GM23338 (cell line): ENCODE data around the gene PDCD1. TPM values are rescaled to one million over a fixed set of nuclear protein-coding genes. Genes with fewer than 3 reads are reported as not detected.

Experiments used
- ATAC-seq: fragments of 200-7000 bp; cut with Tn5 transposase; 3 replicates; pipeline ENCODE4 v1.9.1; 2020
- DNase-seq: peaks from one replicate; pipeline ENCODE4 v3.0.0-alpha.2; 2015; ENCODE audit warnings: low spot score
- H2AFZ ChIP-seq: fragments of 200-600 bp; sonication (generic); 2 replicates; pipeline ENCODE4 v1.8.0; 2016; ENCODE audit warnings: antibody characterized with exemption, mild to moderate bottlenecking, moderate library complexity
- H3F3A ChIP-seq: fragments of 200-600 bp; sonication (generic); replicated peaks from 2 replicates; pipeline ENCODE4 v1.8.0; 2017; ENCODE audit warnings: antibody characterized with exemption, mixed run types, low read depth
- H3K27ac ChIP-seq: fragments of 200-600 bp; sonication (generic); 2 replicates; pipeline ENCODE4 v1.6.1; 2016; ENCODE audit warnings: low read depth
- H3K27me3 ChIP-seq: fragments of 200-600 bp; sonication (generic); 2 replicates; pipeline ENCODE4 v1.8.0; 2016; ENCODE audit warnings: mild to moderate bottlenecking, mixed run types, moderate library complexity; ENCODE audit not compliant: insufficient read depth
- H3K36me3 ChIP-seq: fragments of 200-600 bp; sonication (generic); 2 replicates; pipeline ENCODE4 v1.8.0; 2016; ENCODE audit warnings: mild to moderate bottlenecking; ENCODE audit not compliant: insufficient read depth
- H3K4me1 ChIP-seq: fragments of 200-600 bp; sonication (generic); 2 replicates; pipeline ENCODE4 v1.8.0; 2016; ENCODE audit warnings: mild to moderate bottlenecking, moderate library complexity; ENCODE audit not compliant: insufficient read depth
- H3K4me2 ChIP-seq: fragments of 200-600 bp; sonication (generic); 2 replicates; pipeline ENCODE4 v1.7.1; 2017; ENCODE audit warnings: mixed run types
- H3K4me3 ChIP-seq: fragments of 200-600 bp; sonication (generic); 2 replicates; pipeline ENCODE4 v1.6.1; 2016; ENCODE audit warnings: mixed run types
- H3K79me2 ChIP-seq: fragments of 200-600 bp; sonication (generic); replicated peaks from 2 replicates; pipeline ENCODE4 v1.8.0; 2017; ENCODE audit warnings: mild to moderate bottlenecking; ENCODE audit not compliant: insufficient read depth
- H3K9me2 ChIP-seq: fragments of 200-600 bp; sonication (generic); 2 replicates; pipeline ENCODE4 v1.8.0; 2017; ENCODE audit not compliant: insufficient read depth
- H4K20me1 ChIP-seq: fragments of 200-600 bp; sonication (generic); replicated peaks from 2 replicates; pipeline ENCODE4 v1.8.0; 2017; ENCODE audit warnings: mild to moderate bottlenecking; ENCODE audit not compliant: insufficient read depth
- H3K27ac Mint-ChIP-seq: 2 replicates; pipeline ENCODE4 v1.8.0; 2020; ENCODE audit warnings: inconsistent platforms, mild to moderate bottlenecking, moderate library complexity, mixed read lengths
- H3K27me3 Mint-ChIP-seq: 3 replicates; pipeline ENCODE4 v1.8.0; 2022; ENCODE audit warnings: low read depth, mild to moderate bottlenecking, moderate library complexity, mixed read lengths, inconsistent platforms; ENCODE audit not compliant: insufficient read depth, poor library complexity
- H3K36me3 Mint-ChIP-seq: 3 replicates; pipeline ENCODE4 v1.8.0; 2021; ENCODE audit warnings: low read depth, mild to moderate bottlenecking, inconsistent platforms, moderate library complexity, mixed read lengths
- H3K4me1 Mint-ChIP-seq: 3 replicates; pipeline ENCODE4 v1.8.0; 2020; ENCODE audit warnings: mild to moderate bottlenecking, inconsistent platforms, mixed read lengths
- H3K4me3 Mint-ChIP-seq: 3 replicates; pipeline ENCODE4 v1.8.0; 2021; ENCODE audit warnings: moderate library complexity, mild to moderate bottlenecking, inconsistent platforms, mixed read lengths
- H3K9me3 Mint-ChIP-seq: 3 replicates; pipeline ENCODE4 v1.8.0; 2020; ENCODE audit warnings: moderate library complexity, mild to moderate bottlenecking, inconsistent platforms, mixed read lengths
- CREB1 ChIP-seq: fragments of 250-450 bp; sonication (Bioruptor Pico); IDR thresholded peaks from 2 replicates; pipeline ENCODE4 v1.5.0; 2020; ENCODE audit warnings: low read depth, mild to moderate bottlenecking, moderate library complexity
- CTCF ChIP-seq, 2 experiments: fragments of 200-600 bp in 1 of 2; sonication (generic) in 1 of 2; conservative IDR thresholded peaks; 2 replicates each; pipeline versions ENCODE4 v1.5.1 to v1.6.1; 2016 to 2017; ENCODE audit warnings: antibody characterized with exemption in 2 of 2, low read depth in 2 of 2, mild to moderate bottlenecking in 2 of 2, moderate library complexity in 1 of 2
- ETS1 ChIP-seq: IDR thresholded peaks from 2 replicates; pipeline ENCODE4 v1.6.1; 2016; ENCODE audit warnings: antibody characterized with exemption
- EZH2 ChIP-seq: fragments of 200-600 bp; sonication (generic); IDR thresholded peaks from one replicate; pipeline ENCODE4 v1.8.0; 2017; ENCODE audit warnings: antibody characterized with exemption, mild to moderate bottlenecking, low read depth; ENCODE audit not compliant: unreplicated experiment
- EZH2phosphoT487 ChIP-seq: fragments of 200-600 bp; sonication (generic); IDR thresholded peaks from one replicate; pipeline ENCODE4 v1.8.1; 2018; ENCODE audit warnings: antibody characterized with exemption; ENCODE audit not compliant: unreplicated experiment
- JUNB ChIP-seq: IDR thresholded peaks from one replicate; pipeline ENCODE4 v1.6.1; 2016; ENCODE audit warnings: antibody characterized with exemption; ENCODE audit not compliant: unreplicated experiment
- NANOG ChIP-seq: IDR thresholded peaks from 2 replicates; pipeline ENCODE4 v1.6.1; 2016; ENCODE audit warnings: antibody characterized with exemption, borderline replicate concordance
- POLR2AphosphoS5 ChIP-seq: IDR thresholded peaks from 2 replicates; pipeline ENCODE4 v1.6.1; 2016; ENCODE audit warnings: antibody characterized with exemption, low read depth
- REST ChIP-seq: IDR thresholded peaks from one replicate; pipeline ENCODE4 v1.6.1; 2018; ENCODE audit warnings: antibody characterized with exemption; ENCODE audit not compliant: unreplicated experiment
- STAT1 ChIP-seq: IDR thresholded peaks from one replicate; pipeline ENCODE4 v1.6.1; 2016; ENCODE audit warnings: antibody characterized with exemption; ENCODE audit not compliant: unreplicated experiment
- ZNF114 ChIP-seq: fragments of 250-450 bp; sonication (Bioruptor Pico); IDR thresholded peaks from 2 replicates; pipeline ENCODE4 v1.5.0; 2020; ENCODE audit warnings: mild to moderate bottlenecking, moderate library complexity
- ZNF331 ChIP-seq: fragments of 250-450 bp; sonication (Bioruptor Pico); IDR thresholded peaks from 2 replicates; pipeline ENCODE4 v1.5.0; 2020; ENCODE audit warnings: low read depth, mild to moderate bottlenecking, moderate library complexity
- ZNF462 ChIP-seq: fragments of 250-450 bp; sonication (Bioruptor Pico); IDR thresholded peaks from 2 replicates; pipeline ENCODE4 v1.5.0; 2020; ENCODE audit warnings: mild to moderate bottlenecking, moderate library complexity
- polyA plus RNA-seq: library from polyadenylated mRNA; unstranded; fragments of >200 nt; fragmentation: Nextera tagmentation; extraction: Ambion mirVana; gene quantifications from 2 replicates; pipeline ENCODE4 v1.2.1, GENCODE V29; 2016
- total RNA-seq: library from RNA; depleted of rRNA; stranded (reverse); fragments of >200 nt; shearing (Covaris generic); gene quantifications from 2 replicates; pipeline ENCODE4 v1.2.3, GENCODE V29; 2014

Gene PDCD1
- total and polyA plus RNA-seq, 2 experiments from 2014 or later: 0.34 to 0.38 TPM

GRCh38 chr2:241873081-241873802 lies 14.5 kb upstream of the PDCD1 start:
- Histone ChIP-seq H3K36me3 (no peaks in the 10 kb centered on the region), H3K4me3 (no peak overlapping the region), H3K4me1 (no peaks in the 10 kb centered on the region; the same call in 1 of the 2 replicates), H3K9me2 (no peaks in the 10 kb centered on the region), H3K27ac (no peak overlapping the region), H3K79me2 (no peaks in the 10 kb centered on the region), H3K27me3 (no peaks in the 10 kb centered on the region), H3K4me2 (no peak overlapping the region), H2AFZ (no peak overlapping the region), H4K20me1 (no peaks in the 10 kb centered on the region), H3F3A (no peaks in the 10 kb centered on the region)
- H3K27ac Mint-ChIP-seq: no peak overlapping the region
- DNase-seq (no peak), ATAC-seq (no peak)
- H3K27me3 Mint-ChIP-seq: peaks cover 10% of the 10 kb centered on the region
- TF ChIP-seq JUNB (no peak), REST (no peak), CREB1 (no peak), EZH2phosphoT487 (no peak), ETS1 (no peak), STAT1 (no peak), ZNF462 (CRISPR knock-in tag) (no peak), ZNF114 (CRISPR knock-in tag) (no peak), EZH2 (no peak), POLR2AphosphoS5 (no peak), NANOG (no peak), CTCF (conservative IDR thresholded peaks at IDR 0.05; ENCODE audit: low read depth in 2 of 2) (no peak), ZNF331 (CRISPR knock-in tag) (no peak)
- no peak overlapping the region for H3K4me3 Mint-ChIP-seq
- peaks cover 18% of the 10 kb centered on the region for H3K9me3 Mint-ChIP-seq
- H3K36me3 Mint-ChIP-seq: peaks cover 10% of the 10 kb centered on the region; the same call in 2 of the 3 replicates
- H3K4me1 Mint-ChIP-seq: no peaks in the 10 kb centered on the region; the same call in 2 of the 3 replicates
